Measurements from ENCODE around the gene POLR3K.

The POLR3K gene

GRCh38 chr16:53346-54236, at the start of gene POLR3K, which contains the start of gene SNRNP25:
Gene POLR3K, minus strand, starts transcription at chr16:53608. Its CDS starts 22 bp downstream, at chr16:53586.
Gene SNRNP25, plus strand, starts transcription at chr16:53828. Its CDS starts 189 bp downstream, at chr16:54017.
- peak; percentile 96 for DNase-seq (ENCODE audit: low read depth in 2 of 2)

GRCh38 chr16:102060-102855, 48.9 kb upstream of the POLR3K start:
- no peak for DNase-seq (ENCODE audit: low read depth in 2 of 2)

GRCh38 chr16:101586-101985, 48.2 kb upstream of the POLR3K start:
- no peak for DNase-seq (ENCODE audit: low read depth in 2 of 2)

GRCh38 chr16:100989-101388, 47.6 kb upstream of the POLR3K start:
- DNase-seq (ENCODE audit: low read depth in 2 of 2): no peak

- no peak for DNase-seq (ENCODE audit: low read depth in 2 of 2)
Measured at GRCh38 chr16:97822-98221, 44.4 kb upstream of the POLR3K start.

- DNase-seq (ENCODE audit: low read depth in 2 of 2): peak in 1 of 2 experiments; percentile 33
Measured at GRCh38 chr16:96935-97381, 43.5 kb upstream of the POLR3K start.

- DNase-seq (ENCODE audit: low read depth in 2 of 2): no peak
Measured at GRCh38 chr16:94918-95265, 41.5 kb upstream of the POLR3K start.

GRCh38 chr16:92431-93339, 39.3 kb upstream of the POLR3K start:
- no peak for DNase-seq (ENCODE audit: low read depth in 2 of 2)

- DNase-seq (ENCODE audit: low read depth in 2 of 2): no peak
Measured at GRCh38 chr16:91484-91883, 38.1 kb upstream of the POLR3K start.

GRCh38 chr16:89391-90302, 36.2 kb upstream of the POLR3K start:
- no peak for DNase-seq (ENCODE audit: low read depth in 2 of 2)

- DNase-seq (ENCODE audit: low read depth in 2 of 2): no peak
Measured at GRCh38 chr16:88613-89012, 35.2 kb upstream of the POLR3K start.

- DNase-seq (ENCODE audit: low read depth in 2 of 2): no peak
Measured at GRCh38 chr16:86483-86952, 33.1 kb upstream of the POLR3K start.

GRCh38 chr16:85865-86264, 32.5 kb upstream of the POLR3K start:
- no peak for DNase-seq (ENCODE audit: low read depth in 2 of 2)

GRCh38 chr16:85407-85782, 32.0 kb upstream of the POLR3K start:
- no peak for DNase-seq (ENCODE audit: low read depth in 2 of 2)

GRCh38 chr16:84718-85406, 31.5 kb upstream of the POLR3K start:
- DNase-seq (ENCODE audit: low read depth in 2 of 2): no peak

GRCh38 chr16:83781-84615, 30.6 kb upstream of the POLR3K start:
- no peak for DNase-seq (ENCODE audit: low read depth in 2 of 2)

- DNase-seq (ENCODE audit: low read depth in 2 of 2): no peak
Measured at GRCh38 chr16:83060-83603, 29.7 kb upstream of the POLR3K start.

GRCh38 chr16:79151-80054, 26.0 kb upstream of the POLR3K start:
- no peak for DNase-seq (ENCODE audit: low read depth in 2 of 2)
